ENCODE results near the gene AAMP. TPM values are rescaled to one million over a fixed set of nuclear protein-coding genes. Genes with fewer than 3 reads are reported as not detected.

Gene AAMP
- total RNA-seq, 1 donor = 27.1 TPM

- H3K9me3 ChIP-seq (ENCODE audit: low read depth, low read length) = no peaks in the 10 kb centered on the region
- no peak overlapping the region for H3K4me3 ChIP-seq (ENCODE audit: low read length)
- peaks cover 7% of the 10 kb centered on the region for H3K4me1 ChIP-seq (ENCODE audit: insufficient read depth, low read length)
- H3K27me3 ChIP-seq (ENCODE audit: insufficient read depth, low read length) = no peaks in the 10 kb centered on the region
Observed at GRCh38 chr2:218300141-218300540, 30.2 kb upstream of the AAMP start.

- no peak overlapping the region for H3K4me3 ChIP-seq (ENCODE audit: low read length)
- H3K4me1 ChIP-seq (ENCODE audit: insufficient read depth, low read length) = peaks cover 22% of the 10 kb centered on the region
- no peaks in the 10 kb centered on the region for H3K9me3 ChIP-seq (ENCODE audit: low read depth, low read length)
- no peaks in the 10 kb centered on the region for H3K27me3 ChIP-seq (ENCODE audit: insufficient read depth, low read length)
Observed at GRCh38 chr2:218298314-218298875, 28.5 kb upstream of the AAMP start.

- Histone ChIP-seq H3K4me1 (ENCODE audit: insufficient read depth, low read length) (peaks cover 32% of the 10 kb centered on the region), H3K9me3 (ENCODE audit: low read depth, low read length) (no peaks in the 10 kb centered on the region), H3K4me3 (ENCODE audit: low read length) (no peak overlapping the region), H3K27me3 (ENCODE audit: insufficient read depth, low read length) (no peaks in the 10 kb centered on the region)
Observed at GRCh38 chr2:218296847-218297246, 26.9 kb upstream of the AAMP start.

GRCh38 chr2:218296200-218296599, 26.3 kb upstream of the AAMP start:
- no peaks in the 10 kb centered on the region for H3K27me3 ChIP-seq (ENCODE audit: insufficient read depth, low read length)
- H3K4me3 ChIP-seq (ENCODE audit: low read length) = no peak overlapping the region
- no peaks in the 10 kb centered on the region for H3K9me3 ChIP-seq (ENCODE audit: low read depth, low read length)
- peaks cover 32% of the 10 kb centered on the region for H3K4me1 ChIP-seq (ENCODE audit: insufficient read depth, low read length)

GRCh38 chr2:218295029-218295428, 25.1 kb upstream of the AAMP start:
- no peak overlapping the region for H3K4me3 ChIP-seq (ENCODE audit: low read length)
- H3K4me1 ChIP-seq (ENCODE audit: insufficient read depth, low read length) = peaks cover 42% of the 10 kb centered on the region
- H3K27me3 ChIP-seq (ENCODE audit: insufficient read depth, low read length) = no peaks in the 10 kb centered on the region
- H3K9me3 ChIP-seq (ENCODE audit: low read depth, low read length) = no peaks in the 10 kb centered on the region

- H3K4me3 ChIP-seq (ENCODE audit: low read length) = no peak overlapping the region
- H3K9me3 ChIP-seq (ENCODE audit: low read depth, low read length) = no peaks in the 10 kb centered on the region
- no peaks in the 10 kb centered on the region for H3K27me3 ChIP-seq (ENCODE audit: insufficient read depth, low read length)
- H3K4me1 ChIP-seq (ENCODE audit: insufficient read depth, low read length) = peaks cover 47% of the 10 kb centered on the region
Observed at GRCh38 chr2:218294430-218295022, 24.6 kb upstream of the AAMP start.

- H3K9me3 ChIP-seq (ENCODE audit: low read depth, low read length) = no peaks in the 10 kb centered on the region
- H3K27me3 ChIP-seq (ENCODE audit: insufficient read depth, low read length) = no peaks in the 10 kb centered on the region
- H3K4me1 ChIP-seq (ENCODE audit: insufficient read depth, low read length) = peaks cover 53% of the 10 kb centered on the region
- no peak overlapping the region for H3K4me3 ChIP-seq (ENCODE audit: low read length)
Observed at GRCh38 chr2:218293715-218294429, 23.9 kb upstream of the AAMP start.

- Histone ChIP-seq H3K9me3 (ENCODE audit: low read depth, low read length) (no peaks in the 10 kb centered on the region), H3K4me3 (ENCODE audit: low read length) (peak within 1 kb of the TSS; percentile 83), H3K4me1 (ENCODE audit: insufficient read depth, low read length) (peaks cover 69% of the 10 kb centered on the region), H3K27me3 (ENCODE audit: insufficient read depth, low read length) (no peaks in the 10 kb centered on the region)
Observed at GRCh38 chr2:218292048-218293014, 22.4 kb upstream of the AAMP start, which contains the start of gene TMBIM1. Gene TMBIM1 (minus strand): TSS chr2:218292503. CDS start chr2:218282141, 10,362 bp downstream.

- peak overlapping the region; percentile 83 for H3K4me3 ChIP-seq (ENCODE audit: low read length)
- no peaks in the 10 kb centered on the region for H3K9me3 ChIP-seq (ENCODE audit: low read depth, low read length)
- H3K4me1 ChIP-seq (ENCODE audit: insufficient read depth, low read length) = peaks cover 77% of the 10 kb centered on the region
- H3K27me3 ChIP-seq (ENCODE audit: insufficient read depth, low read length) = no peaks in the 10 kb centered on the region
Observed at GRCh38 chr2:218291318-218292047, 21.5 kb upstream of the AAMP start.

GRCh38 chr2:218290316-218291261, 20.7 kb upstream of the AAMP start:
- Histone ChIP-seq H3K9me3 (ENCODE audit: low read depth, low read length) (no peaks in the 10 kb centered on the region), H3K4me3 (ENCODE audit: low read length) (peak overlapping the region; percentile 83), H3K27me3 (ENCODE audit: insufficient read depth, low read length) (no peaks in the 10 kb centered on the region), H3K4me1 (ENCODE audit: insufficient read depth, low read length) (peaks cover 86% of the 10 kb centered on the region)

- Histone ChIP-seq H3K27me3 (ENCODE audit: insufficient read depth, low read length) (no peaks in the 10 kb centered on the region), H3K9me3 (ENCODE audit: low read depth, low read length) (no peaks in the 10 kb centered on the region), H3K4me3 (ENCODE audit: low read length) (peak overlapping the region; percentile 83), H3K4me1 (ENCODE audit: insufficient read depth, low read length) (peaks cover 93% of the 10 kb centered on the region)
Observed at GRCh38 chr2:218289639-218290315, 19.8 kb upstream of the AAMP start.

- Histone ChIP-seq H3K9me3 (ENCODE audit: low read depth, low read length) (no peaks in the 10 kb centered on the region), H3K4me3 (ENCODE audit: low read length) (peak overlapping the region; percentile 25), H3K27me3 (ENCODE audit: insufficient read depth, low read length) (no peaks in the 10 kb centered on the region), H3K4me1 (ENCODE audit: insufficient read depth, low read length) (peaks cover 92% of the 10 kb centered on the region)
Observed at GRCh38 chr2:218286570-218287459, 16.9 kb upstream of the AAMP start.

Measured in mononuclear cell (primary cell).